Adrenal gland (tissue), 5 donors: ENCODE measurements around the gene TRIM36.

Source experiments
- POLR2A ChIP-seq, 2 donors: fragments of 450-650 bp; IDR thresholded peaks; one replicate each; pipeline ENCODE4 v1.6.1; 2017; ENCODE audit warnings: antibody characterized with exemption in 2 of 2, mild to moderate bottlenecking in 2 of 2, moderate library complexity in 1 of 2
- TF ChIP-seq, protein P1 (sequence below), 6 experiments: fragments of 450-650 bp in 4 of 6; fragments of 200-600 bp in 2 of 6; sonication (generic) in 1 of 6; IDR thresholded peaks; 1 replicate in 5 of 6; 2 replicates in 1 of 6; pipeline versions ENCODE4 v1.5.1 to v1.8.0; 2016 to 2021; ENCODE audit warnings: antibody characterized with exemption in 6 of 6, mild to moderate bottlenecking in 2 of 6, moderate library complexity in 1 of 6
- donor health status: DM: no; HTN: no; CAD: no.

DNA sequence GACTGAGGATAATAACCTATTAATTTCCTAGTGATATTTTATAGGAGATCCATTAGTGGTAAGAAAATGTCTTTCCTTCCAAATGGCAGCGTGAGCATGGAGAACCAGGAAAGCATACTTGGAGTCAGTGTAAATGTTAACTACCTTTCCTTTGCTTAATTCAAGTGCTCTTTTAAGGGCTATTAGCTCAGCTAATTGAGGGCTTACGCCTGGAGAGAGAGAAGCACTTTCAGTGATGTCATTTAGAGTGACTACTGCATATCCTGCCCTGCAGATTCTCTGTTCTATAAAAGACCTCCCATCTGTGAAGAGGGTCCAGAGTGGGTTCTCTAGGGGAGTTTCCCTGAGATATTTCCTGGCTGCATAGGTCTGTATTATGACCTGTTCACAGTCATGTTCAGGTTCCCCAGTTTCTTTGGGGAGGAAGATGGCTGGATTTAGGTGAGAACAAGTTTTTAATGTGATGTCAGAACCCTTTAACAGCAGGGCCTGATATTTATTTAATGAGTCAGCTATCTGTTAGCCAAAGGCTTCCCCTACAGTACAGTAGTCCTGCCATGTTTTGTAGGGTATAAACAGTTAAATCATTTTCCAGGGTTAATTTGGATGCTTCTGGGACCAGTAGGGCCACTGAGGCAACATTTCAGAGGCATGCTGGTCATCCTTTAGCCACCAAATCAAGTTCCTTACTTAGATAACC lies 89.6 kb downstream of the TRIM36 start:
- no peak for TF ChIP-seq POLR2A (IDR thresholded peaks at IDR 0.05)
- TF ChIP-seq, protein P1, sequence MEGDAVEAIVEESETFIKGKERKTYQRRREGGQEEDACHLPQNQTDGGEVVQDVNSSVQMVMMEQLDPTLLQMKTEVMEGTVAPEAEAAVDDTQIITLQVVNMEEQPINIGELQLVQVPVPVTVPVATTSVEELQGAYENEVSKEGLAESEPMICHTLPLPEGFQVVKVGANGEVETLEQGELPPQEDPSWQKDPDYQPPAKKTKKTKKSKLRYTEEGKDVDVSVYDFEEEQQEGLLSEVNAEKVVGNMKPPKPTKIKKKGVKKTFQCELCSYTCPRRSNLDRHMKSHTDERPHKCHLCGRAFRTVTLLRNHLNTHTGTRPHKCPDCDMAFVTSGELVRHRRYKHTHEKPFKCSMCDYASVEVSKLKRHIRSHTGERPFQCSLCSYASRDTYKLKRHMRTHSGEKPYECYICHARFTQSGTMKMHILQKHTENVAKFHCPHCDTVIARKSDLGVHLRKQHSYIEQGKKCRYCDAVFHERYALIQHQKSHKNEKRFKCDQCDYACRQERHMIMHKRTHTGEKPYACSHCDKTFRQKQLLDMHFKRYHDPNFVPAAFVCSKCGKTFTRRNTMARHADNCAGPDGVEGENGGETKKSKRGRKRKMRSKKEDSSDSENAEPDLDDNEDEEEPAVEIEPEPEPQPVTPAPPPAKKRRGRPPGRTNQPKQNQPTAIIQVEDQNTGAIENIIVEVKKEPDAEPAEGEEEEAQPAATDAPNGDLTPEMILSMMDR (IDR thresholded peaks at IDR 0.05) = no peak
